ENCODE data around the gene PCDHB10.
"Not testable (repeated sequence)": the region's sequence is repeated elsewhere in the genome, so short reads cannot be mapped to it uniquely, and the experiment has no call there.

Gene PCDHB10

GRCh38 chr5:141223112-141223783, 31.1 kb downstream of the PCDHB10 start, which contains the start of gene PCDHB14:
Gene PCDHB14, plus strand, starts transcription at chr5:141223343. Its CDS starts 163 bp downstream, at chr5:141223506.
- TF ChIP-seq ZNF274 (IDR thresholded peaks at IDR 0.05; ENCODE audit: low read depth, low read length), result no peak
- H3K4me3 ChIP-seq (ENCODE audit: low read length), result no peak within 1 kb of the TSS

DNA sequence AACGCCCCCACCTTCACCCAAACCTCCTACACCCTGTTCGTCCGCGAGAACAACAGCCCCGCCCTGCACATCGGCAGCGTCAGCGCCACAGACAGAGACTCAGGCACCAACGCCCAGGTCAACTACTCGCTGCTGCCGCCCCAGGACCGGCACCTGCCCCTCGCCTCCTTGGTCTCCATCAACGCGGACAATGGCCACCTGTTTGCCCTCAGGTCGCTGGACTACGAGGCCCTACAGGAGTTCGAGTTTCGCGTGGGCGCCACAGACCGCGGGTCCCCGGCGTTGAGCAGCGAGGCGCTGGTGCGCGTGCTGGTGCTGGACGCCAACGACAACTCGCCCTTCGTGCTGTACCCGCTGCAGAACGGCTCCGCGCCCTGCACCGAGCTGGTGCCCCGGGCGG, 32.7 kb downstream of the PCDHB10 start:
- H3K4me3 ChIP-seq (ENCODE audit: low read length), result not testable (repeated sequence)

DNA sequence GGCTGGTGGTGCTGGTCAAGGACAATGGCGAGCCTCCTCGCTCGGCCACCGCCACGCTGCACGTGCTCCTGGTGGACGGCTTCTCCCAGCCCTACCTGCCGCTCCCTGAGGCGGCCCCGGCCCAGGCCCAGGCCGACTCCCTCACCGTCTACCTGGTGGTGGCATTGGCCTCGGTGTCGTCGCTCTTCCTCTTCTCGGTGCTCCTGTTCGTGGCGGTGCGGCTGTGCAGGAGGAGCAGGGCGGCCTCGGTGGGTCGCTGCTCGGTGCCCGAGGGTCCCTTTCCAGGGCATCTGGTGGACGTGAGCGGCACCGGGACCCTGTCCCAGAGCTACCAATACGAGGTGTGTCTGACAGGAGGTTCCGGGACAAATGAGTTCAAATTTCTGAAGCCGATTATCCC, 33.3 kb downstream of the PCDHB10 start:
- H3K4me3 ChIP-seq (ENCODE audit: low read length), result not testable (repeated sequence)

GRCh38 chr5:141234109-141234667, 42.0 kb downstream of the PCDHB10 start:
- H3K4me3 ChIP-seq (ENCODE audit: low read length), result no peak overlapping the region
- TF ChIP-seq ZNF274 (IDR thresholded peaks at IDR 0.05; ENCODE audit: low read depth, low read length), result no peak

- not testable (repeated sequence) for H3K4me3 ChIP-seq (ENCODE audit: low read length)
These were observed 43.8 kb downstream of the PCDHB10 start for GRCh38 chr5:141235922-141236321.

DNA sequence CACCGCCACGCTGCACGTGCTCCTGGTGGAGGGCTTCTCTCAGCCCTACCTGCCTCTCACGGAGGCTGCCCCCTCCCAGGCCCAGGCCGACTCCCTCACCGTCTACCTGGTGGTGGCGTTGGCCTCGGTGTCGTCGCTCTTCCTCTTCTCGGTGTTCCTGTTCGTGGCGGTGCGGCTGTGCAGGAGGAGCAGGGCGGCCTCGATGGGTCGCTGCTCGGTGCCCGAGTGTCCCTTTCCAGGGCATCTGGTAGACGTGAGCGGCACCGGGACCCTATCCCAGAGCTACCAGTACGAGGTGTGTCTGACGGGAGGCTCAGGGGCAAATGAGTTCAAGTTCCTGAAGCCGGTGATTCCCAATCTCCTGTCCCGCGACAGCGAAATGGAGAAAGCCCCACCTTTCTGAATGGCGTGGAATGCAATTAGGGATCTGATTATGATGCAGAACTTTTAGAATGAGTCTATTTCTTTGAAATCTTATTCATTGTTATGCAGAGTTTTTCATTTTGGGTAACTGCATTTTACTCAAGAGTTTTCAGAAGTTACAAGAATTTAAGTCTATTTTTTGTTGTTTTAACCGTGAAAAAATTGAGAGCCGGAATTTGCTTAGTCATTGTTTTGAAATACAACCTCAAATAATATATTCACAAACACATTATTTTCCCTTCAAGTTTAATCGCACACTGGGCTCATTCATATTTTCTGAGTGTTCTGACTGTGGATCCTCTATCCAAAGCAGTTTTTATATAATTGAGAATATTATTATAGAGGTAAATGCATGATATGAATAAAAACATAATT, 44.6 kb downstream of the PCDHB10 start:
- TF ChIP-seq ZNF274 (IDR thresholded peaks at IDR 0.05; ENCODE audit: low read depth, low read length), result no peak
- no peak overlapping the region for H3K4me3 ChIP-seq (ENCODE audit: low read length)

DNA sequence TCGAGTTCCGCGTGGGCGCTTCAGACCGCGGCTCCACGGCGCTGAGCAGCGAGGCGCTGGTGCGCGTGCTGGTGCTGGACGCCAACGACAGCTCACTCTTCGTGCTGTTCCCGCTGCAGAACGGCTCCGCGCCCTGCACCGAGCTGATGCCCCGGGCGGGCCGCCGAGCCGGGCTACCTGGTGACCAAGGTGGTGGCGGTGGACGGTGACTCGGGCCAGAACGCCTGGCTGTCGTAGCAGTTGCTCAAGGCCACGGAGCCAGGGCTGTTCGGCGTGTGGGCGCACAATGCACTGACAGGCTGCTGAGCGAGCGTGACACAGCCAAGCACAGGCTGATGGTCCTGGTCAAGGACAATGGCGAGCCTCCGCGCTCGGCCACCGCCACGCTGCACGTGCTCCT, 49.3 kb downstream of the PCDHB10 start:
- H3K4me3 ChIP-seq (ENCODE audit: low read length), result no peak overlapping the region
- TF ChIP-seq ZNF274 (IDR thresholded peaks at IDR 0.05; ENCODE audit: low read depth, low read length), result no peak
